ENCODE measurements around the gene APAF1.

The APAF1 gene

GRCh38 chr12:98714426-98714825 is 69.3 kb downstream of the APAF1 start:
- no peaks in the 10 kb centered on the region for H3F3A ChIP-seq (ENCODE audit: insufficient read depth, low read length)

GRCh38 chr12:98719515-98720504 is 74.7 kb downstream of the APAF1 start:
- Histone ChIP-seq H3K9me3 (ENCODE audit: low read length) (no peaks in the 10 kb centered on the region), H3K79me2 (ENCODE audit: insufficient read depth, low read length) (no peaks in the 10 kb centered on the region), H3K9ac (ENCODE audit: low read length) (no peak overlapping the region), H3K27me3 (ENCODE audit: insufficient read depth, low read length) (no peaks in the 10 kb centered on the region), H3K36me3 (ENCODE audit: insufficient read depth, low read length) (peaks cover 23% of the 10 kb centered on the region), H3F3A (ENCODE audit: insufficient read depth, low read length) (no peaks in the 10 kb centered on the region), H3K9me2 (ENCODE audit: low read depth, low read length) (no peaks in the 10 kb centered on the region), H3K27ac (ENCODE audit: low read depth, low read length, poor library complexity, severe bottlenecking) (no peak overlapping the region), H3K4me1 (ENCODE audit: insufficient read depth, low read length, severe bottlenecking) (no peaks in the 10 kb centered on the region), H4K20me1 (ENCODE audit: insufficient read depth, low read length) (no peaks in the 10 kb centered on the region), H3K4me3 (ENCODE audit: low read depth, low read length, poor library complexity, severe bottlenecking) (no peak overlapping the region), H3K4me2 (ENCODE audit: low read length) (no peak overlapping the region), H2AFZ (ENCODE audit: low read length) (no peak overlapping the region)
- TF ChIP-seq EZH2 (IDR thresholded peaks at IDR 0.05; ENCODE audit: borderline replicate concordance, low read length) (no peak), CTCF (IDR thresholded peaks at IDR 0.05; ENCODE audit: low read length) (no peak)

More at GRCh38 chr12:98714426-98714825, 69.3 kb downstream of the APAF1 start:
- no peaks in the 10 kb centered on the region for H3K9me2 ChIP-seq (ENCODE audit: low read depth, low read length)
- H3K9ac ChIP-seq (ENCODE audit: low read length), result no peak overlapping the region
- H2AFZ ChIP-seq (ENCODE audit: low read length), result no peak overlapping the region
- no peaks in the 10 kb centered on the region for H3K9me3 ChIP-seq (ENCODE audit: low read length)
- no peak overlapping the region for H3K4me3 ChIP-seq (ENCODE audit: low read depth, low read length, poor library complexity, severe bottlenecking)
- no peaks in the 10 kb centered on the region for H4K20me1 ChIP-seq (ENCODE audit: insufficient read depth, low read length)
- H3K27me3 ChIP-seq (ENCODE audit: insufficient read depth, low read length), result no peaks in the 10 kb centered on the region
- TF ChIP-seq CTCF (IDR thresholded peaks at IDR 0.05; ENCODE audit: low read length), result no peak
- TF ChIP-seq EZH2 (IDR thresholded peaks at IDR 0.05; ENCODE audit: borderline replicate concordance, low read length), result no peak
- no peaks in the 10 kb centered on the region for H3K4me1 ChIP-seq (ENCODE audit: insufficient read depth, low read length, severe bottlenecking)
- no peaks in the 10 kb centered on the region for H3K79me2 ChIP-seq (ENCODE audit: insufficient read depth, low read length)
- peaks cover 28% of the 10 kb centered on the region for H3K36me3 ChIP-seq (ENCODE audit: insufficient read depth, low read length)
- H3K4me2 ChIP-seq (ENCODE audit: low read length), result no peak overlapping the region
- no peak overlapping the region for H3K27ac ChIP-seq (ENCODE audit: low read depth, low read length, poor library complexity, severe bottlenecking)

GRCh38 chr12:98721204-98721702 is 76.2 kb downstream of the APAF1 start:
- no peaks in the 10 kb centered on the region for H3K9me2 ChIP-seq (ENCODE audit: low read depth, low read length)
- H3K27me3 ChIP-seq (ENCODE audit: insufficient read depth, low read length), result no peaks in the 10 kb centered on the region
- no peak overlapping the region for H3K9ac ChIP-seq (ENCODE audit: low read length)
- no peaks in the 10 kb centered on the region for H3K4me1 ChIP-seq (ENCODE audit: insufficient read depth, low read length, severe bottlenecking)
- no peak overlapping the region for H2AFZ ChIP-seq (ENCODE audit: low read length)
- peaks cover 23% of the 10 kb centered on the region for H3K36me3 ChIP-seq (ENCODE audit: insufficient read depth, low read length)
- H3K27ac ChIP-seq (ENCODE audit: low read depth, low read length, poor library complexity, severe bottlenecking), result no peak overlapping the region
- H4K20me1 ChIP-seq (ENCODE audit: insufficient read depth, low read length), result no peaks in the 10 kb centered on the region
- no peaks in the 10 kb centered on the region for H3K79me2 ChIP-seq (ENCODE audit: insufficient read depth, low read length)
- TF ChIP-seq CTCF (IDR thresholded peaks at IDR 0.05; ENCODE audit: low read length) (no peak), EZH2 (IDR thresholded peaks at IDR 0.05; ENCODE audit: borderline replicate concordance, low read length) (no peak)
- no peak overlapping the region for H3K4me3 ChIP-seq (ENCODE audit: low read depth, low read length, poor library complexity, severe bottlenecking)
- no peaks in the 10 kb centered on the region for H3F3A ChIP-seq (ENCODE audit: insufficient read depth, low read length)
- H3K4me2 ChIP-seq (ENCODE audit: low read length), result no peak overlapping the region
- no peaks in the 10 kb centered on the region for H3K9me3 ChIP-seq (ENCODE audit: low read length)
